Ishikawa (cell line): Measurements from ENCODE around the gene SPAG9.

Experiments used
- CEBPB ChIP-seq: IDR thresholded peaks from 2 replicates; pipeline ENCODE4 v1.6.1; 2012
- CREB1 ChIP-seq: IDR thresholded peaks from 2 replicates; pipeline ENCODE4 v1.6.1; 2012; ENCODE audit warnings: low read depth
- EGR1 ChIP-seq: IDR thresholded peaks from 2 replicates; pipeline ENCODE4 v1.6.1; 2012
- EP300 ChIP-seq: IDR thresholded peaks from 2 replicates; pipeline ENCODE4 v1.6.1; 2012; ENCODE audit warnings: borderline replicate concordance
- FOXM1 ChIP-seq: IDR thresholded peaks from 2 replicates; pipeline ENCODE4 v1.6.1; 2012; ENCODE audit warnings: low read depth, borderline replicate concordance
- MAX ChIP-seq: IDR thresholded peaks from 2 replicates; pipeline ENCODE4 v1.6.1; 2012
- NFIC ChIP-seq: IDR thresholded peaks from 2 replicates; pipeline ENCODE4 v1.6.1; 2012
- RAD21 ChIP-seq: IDR thresholded peaks from 2 replicates; pipeline ENCODE4 v1.6.1; 2012; ENCODE audit warnings: low read depth
- REST ChIP-seq: IDR thresholded peaks from 2 replicates; pipeline ENCODE4 v1.6.1; 2012; ENCODE audit warnings: low read depth, mild to moderate bottlenecking
- TAF1 ChIP-seq: IDR thresholded peaks from 2 replicates; pipeline ENCODE4 v1.6.1; 2012; ENCODE audit warnings: low read depth, mild to moderate bottlenecking
- TCF12 ChIP-seq: IDR thresholded peaks from 2 replicates; pipeline ENCODE4 v1.6.1; 2012; ENCODE audit warnings: low read depth
- TEAD4 ChIP-seq: IDR thresholded peaks from 2 replicates; pipeline ENCODE4 v1.6.1; 2012
- USF1 ChIP-seq: IDR thresholded peaks from 2 replicates; pipeline ENCODE4 v1.6.1; 2012
- YY1 ChIP-seq: IDR thresholded peaks from 2 replicates; pipeline ENCODE4 v1.6.1; 2012; ENCODE audit warnings: low read depth
- ZBTB7A ChIP-seq: IDR thresholded peaks from 2 replicates; pipeline ENCODE4 v1.6.1; 2012; ENCODE audit warnings: low read depth

SPAG9 gene

DNA sequence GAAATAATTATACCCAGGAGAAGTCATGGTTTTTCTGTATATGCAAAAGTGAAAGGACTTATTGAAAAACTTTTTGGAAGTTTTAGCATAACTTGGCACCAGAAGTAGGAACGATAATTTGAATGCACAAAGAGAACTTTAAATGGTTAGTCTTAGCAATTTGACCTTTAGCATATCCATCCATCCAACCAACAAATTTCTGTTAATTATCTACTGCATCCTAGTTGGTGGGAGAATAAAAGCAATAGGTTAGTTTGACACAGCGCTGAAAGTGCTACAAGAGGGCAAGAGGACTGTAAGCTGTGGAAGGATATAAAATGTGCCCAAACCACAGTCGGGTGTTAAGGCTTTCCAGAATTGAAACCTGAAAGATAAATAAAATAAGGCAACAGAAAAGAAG, 17.6 kb downstream of the SPAG9 start:
- TF ChIP-seq CREB1 (no peak), ZBTB7A (no peak)

DNA sequence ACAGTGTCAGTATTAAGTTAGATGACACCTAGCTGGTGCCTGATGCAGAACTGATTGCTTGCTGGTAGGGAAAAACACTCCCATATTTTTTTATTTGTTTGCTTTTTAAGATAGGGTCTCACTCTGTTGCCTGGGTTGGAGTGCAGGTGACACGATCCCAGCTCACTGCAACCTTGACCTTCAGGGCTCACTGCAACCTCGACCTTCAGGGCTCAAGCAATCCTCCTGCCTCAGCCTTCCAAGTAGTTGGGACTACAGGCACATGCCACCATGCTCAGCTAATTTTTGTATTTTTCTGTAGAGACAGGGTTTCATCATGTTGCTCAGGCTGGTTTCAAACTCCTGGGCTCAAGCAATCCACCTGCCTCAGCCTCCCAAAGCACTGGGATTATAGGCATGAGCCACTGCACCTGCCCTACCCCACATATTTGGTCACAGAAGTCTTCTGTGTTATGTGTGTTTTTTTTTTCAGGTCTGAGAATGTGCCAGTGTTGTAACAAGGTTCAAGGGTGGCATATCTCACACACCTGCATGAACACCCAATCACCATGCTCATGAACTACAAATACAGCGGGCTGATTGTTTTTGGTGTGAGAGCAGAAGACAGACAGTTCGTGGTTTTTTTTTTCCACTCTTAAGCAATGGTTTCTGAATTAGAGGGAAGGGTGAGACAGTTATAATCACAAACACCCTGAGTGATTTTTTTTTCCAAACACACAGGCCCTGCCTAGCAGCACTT, 22.8 kb downstream of the SPAG9 start:
- TF ChIP-seq TCF12 = no peak
- no peak for TF ChIP-seq FOXM1
- TF ChIP-seq TAF1 = no peak
- no peak for TF ChIP-seq ZBTB7A
- no peak for TF ChIP-seq CEBPB
- no peak for TF ChIP-seq USF1
- no peak for TF ChIP-seq NFIC
- no peak for TF ChIP-seq EP300
- no peak for TF ChIP-seq EGR1
- TF ChIP-seq RAD21 = no peak
- no peak for TF ChIP-seq CREB1
- no peak for TF ChIP-seq MAX
- TF ChIP-seq TEAD4 = no peak
- no peak for TF ChIP-seq REST
- TF ChIP-seq YY1 = no peak

DNA sequence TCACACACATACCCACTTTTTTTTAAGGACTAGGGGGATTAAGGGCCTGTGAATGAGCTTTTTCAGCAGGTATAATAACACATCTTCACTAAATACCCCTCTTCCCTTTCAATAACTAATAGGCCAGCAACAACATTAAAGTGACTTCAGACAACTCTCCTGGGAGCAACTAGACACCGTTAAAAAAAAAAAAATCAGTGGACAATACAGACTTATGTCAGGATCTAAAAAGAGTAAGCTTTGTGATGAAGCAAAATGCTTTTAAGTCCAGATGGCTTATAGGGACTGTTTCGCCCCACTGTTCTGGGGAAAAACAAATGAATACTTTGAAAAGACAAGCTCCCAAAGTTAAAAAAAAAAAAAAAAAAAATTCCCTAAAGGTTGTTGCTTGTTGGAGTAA, 29.0 kb downstream of the SPAG9 start:
- TF ChIP-seq MAX = no peak
- no peak for TF ChIP-seq TCF12
- TF ChIP-seq EP300 = no peak
- no peak for TF ChIP-seq TAF1
- no peak for TF ChIP-seq USF1
- no peak for TF ChIP-seq FOXM1
- no peak for TF ChIP-seq TEAD4
- TF ChIP-seq CREB1 = no peak
- TF ChIP-seq YY1 = no peak
- TF ChIP-seq REST = no peak

- TF ChIP-seq USF1 = no peak
- no peak for TF ChIP-seq YY1
- TF ChIP-seq TAF1 = no peak
- no peak for TF ChIP-seq ZBTB7A
- TF ChIP-seq TCF12 = no peak
- no peak for TF ChIP-seq CEBPB
- TF ChIP-seq FOXM1 = no peak
- TF ChIP-seq MAX = no peak
- TF ChIP-seq EGR1 = no peak
- TF ChIP-seq EP300 = no peak
- no peak for TF ChIP-seq TEAD4
- TF ChIP-seq NFIC = no peak
- no peak for TF ChIP-seq CREB1
These were observed 32.4 kb downstream of the SPAG9 start for GRCh38 chr17:51088287-51088686.

DNA sequence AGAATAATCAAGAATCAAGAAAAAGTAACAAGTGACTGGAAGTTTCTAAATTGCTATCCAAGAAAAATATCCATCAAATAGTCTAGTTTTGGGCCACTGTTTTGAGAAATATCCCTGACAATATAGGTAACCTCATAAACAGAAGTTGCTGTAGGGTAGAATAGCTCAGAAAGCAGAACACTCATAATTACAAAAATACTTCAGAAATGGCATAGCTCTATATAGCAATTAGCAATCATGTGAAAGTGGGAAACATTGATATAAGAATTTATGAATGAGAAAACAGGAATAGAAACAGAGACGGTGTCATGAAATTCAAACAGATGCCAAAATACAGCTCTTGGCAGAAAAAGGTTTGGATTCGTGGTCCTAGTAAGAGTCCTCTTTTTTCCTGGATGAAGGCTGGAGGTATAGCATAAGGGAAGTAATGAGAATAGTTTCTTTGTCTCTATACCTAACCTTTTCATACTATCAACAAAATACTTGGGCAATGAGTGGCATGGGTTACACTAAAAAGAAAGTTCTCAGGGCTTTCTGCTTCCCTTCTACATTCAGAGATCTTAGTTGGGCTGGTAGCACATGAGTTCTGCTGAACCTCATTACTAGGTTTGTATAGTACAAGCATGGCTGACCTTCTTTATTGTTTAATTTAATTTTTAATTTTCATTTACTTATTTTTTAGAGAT, 33.5 kb downstream of the SPAG9 start:
- no peak for TF ChIP-seq NFIC
- no peak for TF ChIP-seq TCF12
- no peak for TF ChIP-seq FOXM1
- TF ChIP-seq EGR1 = no peak
- no peak for TF ChIP-seq TEAD4
- no peak for TF ChIP-seq EP300
- TF ChIP-seq ZBTB7A = no peak
- no peak for TF ChIP-seq YY1
- TF ChIP-seq CREB1 = no peak
- no peak for TF ChIP-seq REST
- no peak for TF ChIP-seq TAF1
- no peak for TF ChIP-seq RAD21
- no peak for TF ChIP-seq USF1
- no peak for TF ChIP-seq CEBPB
- TF ChIP-seq MAX = no peak
